Uterus (tissue), 2 donors: ENCODE measurements around the gene GDPGP1.

Experiments
- CTCF ChIP-seq, 4 experiments: fragments of 200-600 bp in 2 of 4; fragments of 450-650 bp in 2 of 4; sonication (generic) in 2 of 4; IDR thresholded peaks; one replicate each; pipeline ENCODE4 v1.5.1; 2016 to 2019; ENCODE audit warnings: antibody characterized with exemption in 4 of 4, mild to moderate bottlenecking in 2 of 4, moderate library complexity in 1 of 4
- POLR2A ChIP-seq, 2 donors: fragments of 450-650 bp; IDR thresholded peaks; one replicate each; pipeline ENCODE4 v1.6.1; 2016; ENCODE audit warnings: antibody characterized with exemption in 2 of 2, mild to moderate bottlenecking in 1 of 2, moderate library complexity in 1 of 2

GRCh38 chr15:90189781-90190467 is 44.1 kb upstream of the GDPGP1 start:
- TF ChIP-seq CTCF (IDR thresholded peaks at IDR 0.05): no peak
- no peak for TF ChIP-seq POLR2A (IDR thresholded peaks at IDR 0.05)
